HCT116 (cell line): Measurements from ENCODE around the gene FGFBP1.

Experiments
- ATF3 ChIP-seq: IDR thresholded peaks from 2 replicates; pipeline ENCODE4 v1.6.1; 2012
- CEBPB ChIP-seq: IDR thresholded peaks from 2 replicates; pipeline ENCODE4 v1.6.1; 2012; ENCODE audit warnings: low read depth
- CTCF ChIP-seq, 3 experiments: fragments of 200-600 bp in 1 of 3; sonication (generic) in 1 of 3; IDR thresholded peaks in 2 of 3; conservative IDR thresholded peaks in 1 of 3; 2 replicates each; pipeline ENCODE4 v1.5.1; 2012 to 2017; ENCODE audit warnings: low read depth in 2 of 3, low read length in 2 of 3, antibody characterized with exemption in 1 of 3, borderline replicate concordance in 1 of 3, control low read depth in 1 of 3, mild to moderate bottlenecking in 1 of 3, mixed read lengths in 1 of 3, mixed run types in 1 of 3, moderate library complexity in 1 of 3; ENCODE audit not compliant: insufficient read depth in 1 of 3
- EZH2 ChIP-seq: fragments of 200-600 bp; sonication (generic); IDR thresholded peaks from 2 replicates; pipeline ENCODE4 v1.6.1; 2017; ENCODE audit warnings: antibody characterized with exemption, mixed run types
- EZH2phosphoT487 ChIP-seq: fragments of 200-600 bp; IDR thresholded peaks from 2 replicates; pipeline ENCODE4 v1.6.1; 2018; ENCODE audit warnings: antibody characterized with exemption, borderline replicate concordance
- MAX ChIP-seq: IDR thresholded peaks from 2 replicates; pipeline ENCODE4 v1.6.1; 2012
- POLR2A ChIP-seq: IDR thresholded peaks from 2 replicates; pipeline ENCODE4 v1.7.0; 2011; ENCODE audit warnings: borderline replicate concordance; ENCODE audit not compliant: insufficient read depth, insufficient read length; ENCODE audit errors: extremely low read depth
- POLR2AphosphoS5 ChIP-seq: IDR thresholded peaks from 2 replicates; pipeline ENCODE4 v1.6.1; 2011; ENCODE audit warnings: mild to moderate bottlenecking, low read depth, low read length, moderate library complexity
- SP1 ChIP-seq: IDR thresholded peaks from 2 replicates; pipeline ENCODE4 v1.6.1; 2012; ENCODE audit warnings: low read depth
- YY1 ChIP-seq: IDR thresholded peaks from 2 replicates; pipeline ENCODE4 v1.6.1; 2011; ENCODE audit warnings: low read length, low read depth, moderate library complexity, mild to moderate bottlenecking; ENCODE audit not compliant: insufficient replicate concordance; ENCODE audit errors: extremely low read depth
- ZBTB33 ChIP-seq: IDR thresholded peaks from 2 replicates; pipeline ENCODE4 v1.6.1; 2011; ENCODE audit warnings: mild to moderate bottlenecking, low read length, moderate library complexity; ENCODE audit not compliant: insufficient replicate concordance; ENCODE audit errors: extremely low read depth
- ZNF274 ChIP-seq: fragments of 200-500 bp; sonication (Bioruptor generic); IDR thresholded peaks from 2 replicates; pipeline ENCODE4 v1.6.1; 2014; ENCODE audit warnings: mild to moderate bottlenecking, low read depth, low read length, inconsistent platforms

- TF ChIP-seq CTCF (IDR thresholded peaks at IDR 0.05 in 2 of 3, conservative IDR thresholded peaks at IDR 0.05 in 1 of 3; ENCODE audit: borderline replicate concordance in 1 of 3, insufficient read depth in 1 of 3, low read depth in 2 of 3, low read length in 2 of 3), result no peak
- TF ChIP-seq EZH2, result no peak
- TF ChIP-seq POLR2AphosphoS5, result no peak
- TF ChIP-seq YY1, result no peak
- TF ChIP-seq ZNF274, result no peak
- no peak for TF ChIP-seq POLR2A
- no peak for TF ChIP-seq EZH2phosphoT487
- no peak for TF ChIP-seq SP1
- TF ChIP-seq CEBPB, result no peak
- TF ChIP-seq MAX, result no peak
- no peak for TF ChIP-seq ZBTB33
- TF ChIP-seq ATF3, result no peak
Observed at GRCh38 chr4:15934259-15934658, 4.3 kb downstream of the FGFBP1 start.
